Mucosa of gallbladder (tissue), 1 donor: Measurements from ENCODE around the gene PDGFB. TPM values are rescaled to one million over a fixed set of nuclear protein-coding genes. Genes with fewer than 3 reads are reported as not detected.
"Not testable (repeated sequence)": the region's sequence is repeated elsewhere in the genome, so short reads cannot be mapped to it uniquely, and the experiment has no call there.

Source experiments
- DNase-seq: peaks from one replicate; pipeline ENCODE4 v3.0.0-alpha.2; 2020; ENCODE audit warnings: low spot score
- total RNA-seq: library from RNA; stranded (reverse); gene quantifications from one replicate; pipeline ENCODE4 v1.2.1, GENCODE V29; 2021
- donor health status: DM: no; HTN: no; CAD: no.

Gene PDGFB
- total RNA-seq, 1 donor from 2014 or later, result 14.6 TPM

DNA sequence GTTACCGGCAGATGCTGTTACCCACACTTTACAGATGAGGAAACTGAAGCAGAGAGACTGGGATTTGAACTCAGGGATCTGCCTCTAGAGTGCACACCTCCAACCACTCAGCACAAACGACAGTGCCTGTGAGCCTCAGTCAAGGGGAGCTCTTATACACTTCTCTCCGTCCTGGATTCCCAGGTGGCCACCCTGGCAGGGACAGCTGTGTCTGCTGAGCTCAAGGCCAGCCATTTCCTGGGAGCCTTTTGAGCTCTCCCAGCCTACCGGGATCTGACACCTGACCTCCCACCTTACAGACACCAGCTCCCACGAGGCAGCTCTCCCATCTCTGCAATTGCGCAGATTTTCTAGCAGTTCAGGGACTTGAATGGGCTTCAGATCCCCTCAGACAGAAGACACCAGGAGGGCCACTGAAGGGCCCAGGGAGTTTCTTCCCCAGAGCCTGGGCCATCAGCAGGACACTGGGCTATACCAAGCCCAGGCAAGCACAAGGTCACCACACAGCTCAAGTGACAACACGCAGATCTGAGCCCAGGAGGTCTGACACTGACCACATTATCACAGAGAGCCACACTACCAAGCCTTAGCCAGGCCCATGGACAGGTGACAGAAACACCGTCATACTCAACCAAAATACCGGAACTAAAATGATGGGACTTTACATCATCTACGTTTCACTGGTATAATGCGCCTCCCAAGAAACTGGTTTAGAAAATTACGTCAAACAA is 17.1 kb downstream of the PDGFB start:
- no peak for DNase-seq

DNA sequence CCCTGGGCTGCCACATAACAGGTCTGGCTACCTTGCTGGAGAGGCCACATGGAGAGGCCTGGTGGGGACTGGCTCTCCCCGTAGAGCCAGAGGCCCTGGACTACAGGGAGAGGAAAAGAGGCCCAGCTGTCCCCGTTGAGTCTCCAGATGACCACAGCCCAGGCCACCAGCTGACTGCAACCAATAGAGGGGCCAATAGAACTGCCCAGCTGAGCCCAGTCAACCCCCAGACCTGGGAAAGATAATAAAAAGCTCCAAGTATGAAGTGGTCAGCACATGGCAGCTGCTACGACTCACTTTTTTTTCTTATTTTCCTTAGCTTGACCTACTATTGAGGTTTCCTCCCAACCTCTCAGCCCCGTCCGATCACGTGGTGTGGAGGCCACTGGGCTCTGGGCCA is 18.4 kb downstream of the PDGFB start:
- no peak for DNase-seq

DNA sequence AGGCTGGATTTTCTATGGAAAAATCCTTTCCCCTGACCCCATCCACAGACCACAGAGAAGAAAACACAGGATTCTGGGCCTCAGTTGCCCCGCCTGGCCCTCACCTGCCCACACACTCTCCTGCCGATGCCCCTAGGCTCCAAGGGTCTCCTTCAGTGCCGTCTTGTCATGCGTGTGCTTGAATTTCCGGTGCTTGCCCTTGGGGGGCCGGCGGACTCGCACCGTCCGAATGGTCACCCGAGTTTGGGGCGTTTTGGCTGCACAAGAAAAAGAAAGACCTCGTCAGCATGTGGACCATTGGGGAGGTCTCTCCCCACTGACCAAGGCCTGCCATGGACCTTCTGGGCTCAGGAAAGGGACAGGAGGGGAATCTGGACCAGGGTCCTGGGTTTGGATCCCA is 19.2 kb downstream of the PDGFB start:
- DNase-seq, result no peak

DNA sequence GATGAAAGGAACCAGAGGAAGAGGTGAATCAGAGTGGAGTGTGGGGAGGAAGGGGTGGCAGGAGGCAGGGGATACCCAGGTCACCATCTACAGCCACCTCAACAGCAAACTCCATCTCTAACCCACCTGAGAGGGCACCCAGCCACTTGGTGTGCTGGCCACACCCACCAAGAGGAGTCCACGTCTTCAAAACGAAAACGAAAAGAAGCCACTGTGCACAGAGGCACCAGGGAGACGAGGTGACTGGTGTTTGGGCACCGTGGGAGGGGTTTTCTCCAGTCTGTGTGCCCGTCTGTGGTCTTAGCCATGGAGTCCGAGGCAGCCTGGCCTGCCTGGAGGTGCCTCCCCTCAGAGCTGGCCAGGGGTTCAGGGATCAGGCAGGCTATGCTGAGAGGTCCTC is 20.2 kb downstream of the PDGFB start:
- DNase-seq, result no peak

DNA sequence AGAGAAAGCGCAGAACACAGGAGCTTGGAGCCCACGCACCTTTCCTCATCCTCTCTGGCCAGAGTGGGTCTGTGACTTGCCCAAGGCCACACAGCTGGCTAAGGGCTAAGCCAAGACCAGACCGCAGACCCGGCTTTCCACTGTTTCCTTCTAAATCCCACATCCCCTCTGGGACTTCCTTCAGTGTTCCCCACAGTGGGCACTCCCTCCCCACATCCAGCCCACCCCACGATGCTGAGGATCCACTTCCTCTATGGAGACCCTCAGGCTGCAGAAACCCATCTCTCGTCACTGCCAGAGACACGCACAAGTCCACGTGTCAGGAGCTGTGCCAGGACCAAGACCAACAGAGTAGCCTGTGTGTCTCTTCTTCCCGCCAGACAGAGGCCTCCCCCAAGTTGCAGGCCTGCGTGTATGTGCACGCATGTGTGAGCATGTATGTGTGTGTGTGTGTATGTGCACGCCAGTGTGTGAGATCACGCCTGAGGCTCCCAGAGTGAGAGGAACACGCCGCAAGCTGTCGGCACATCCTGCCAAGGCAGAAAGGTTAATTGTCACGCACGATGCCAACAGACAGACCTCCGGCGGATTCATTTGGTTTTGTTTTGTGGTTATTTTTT is 21.6 kb downstream of the PDGFB start:
- no peak for DNase-seq

DNA sequence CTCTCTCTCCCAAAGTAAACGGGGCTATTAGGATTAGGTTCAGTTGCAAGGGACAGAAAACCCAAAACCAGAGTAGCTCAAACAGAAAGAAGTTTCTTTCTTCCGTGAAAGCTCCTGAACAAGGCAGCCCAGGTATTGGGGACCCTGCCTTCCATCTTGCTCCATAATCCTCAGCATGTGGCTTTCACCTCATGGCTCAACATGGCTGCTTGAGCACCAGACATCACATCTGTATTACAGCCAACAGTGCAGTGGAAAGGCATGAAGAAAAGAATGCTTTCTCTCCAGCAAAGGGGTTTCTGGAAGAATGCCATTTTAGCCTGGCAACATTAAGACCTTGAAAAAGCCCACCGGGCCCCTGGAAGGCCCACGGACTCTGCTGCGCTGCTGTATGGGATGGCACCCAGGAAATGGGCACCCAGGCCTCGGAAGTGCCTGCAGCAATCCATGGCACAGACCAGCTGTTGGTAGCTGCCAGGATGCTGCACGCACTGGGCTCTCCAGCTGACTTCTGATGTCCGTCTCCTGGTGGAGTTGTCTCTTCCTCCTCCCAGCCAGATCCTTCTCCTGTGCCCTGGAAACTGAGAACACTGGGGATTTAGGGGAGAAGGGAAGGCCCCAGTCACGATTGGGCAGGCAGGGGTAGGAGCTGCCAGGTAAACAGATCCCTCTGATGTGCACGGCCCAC is 22.6 kb downstream of the PDGFB start:
- no peak for DNase-seq

DNA sequence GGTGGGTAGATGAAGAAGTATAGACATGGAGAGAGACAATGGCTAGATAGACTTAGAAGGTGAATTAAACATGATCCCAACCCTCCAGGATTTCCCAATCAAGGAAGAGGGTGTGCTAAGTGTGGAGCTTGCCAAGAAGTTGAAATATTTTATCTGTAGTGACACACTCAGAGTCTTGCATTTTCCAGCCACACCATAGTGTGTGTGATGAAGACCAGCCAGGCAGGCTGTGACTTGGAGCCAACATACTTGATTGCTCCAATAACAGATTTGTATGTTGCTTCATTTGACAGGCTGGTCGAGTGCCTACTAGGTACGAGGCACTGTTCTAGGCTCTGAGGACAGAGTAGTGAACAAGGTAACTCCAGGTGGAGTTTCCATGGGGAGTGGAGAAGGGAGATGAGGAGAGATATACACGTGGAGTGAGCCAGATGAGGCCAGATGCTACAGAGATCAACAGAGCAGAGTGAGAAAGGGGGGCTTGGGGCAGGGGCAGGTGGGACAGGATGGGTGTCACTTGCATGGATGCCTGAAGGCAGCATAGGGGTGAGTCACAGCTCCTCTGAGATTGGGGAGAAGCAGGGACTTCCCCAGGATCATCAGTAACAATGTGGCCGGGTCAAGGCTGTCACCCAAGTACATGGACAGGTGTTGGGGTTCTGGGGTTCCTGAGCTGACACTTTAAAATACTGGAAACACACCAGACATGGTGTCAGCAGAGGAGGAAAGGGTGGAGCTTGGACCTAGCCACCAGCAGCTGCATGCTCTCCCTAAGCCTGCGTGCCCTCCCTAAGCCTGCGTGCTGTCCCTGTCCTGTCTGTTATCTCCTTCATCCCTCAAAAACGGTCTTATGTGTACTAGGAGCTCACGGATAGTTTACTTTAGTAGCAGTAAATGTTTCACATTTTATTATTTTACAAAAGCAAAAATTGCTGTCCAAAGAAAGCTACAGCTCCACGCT is 23.6 kb downstream of the PDGFB start:
- DNase-seq, result no peak

DNA sequence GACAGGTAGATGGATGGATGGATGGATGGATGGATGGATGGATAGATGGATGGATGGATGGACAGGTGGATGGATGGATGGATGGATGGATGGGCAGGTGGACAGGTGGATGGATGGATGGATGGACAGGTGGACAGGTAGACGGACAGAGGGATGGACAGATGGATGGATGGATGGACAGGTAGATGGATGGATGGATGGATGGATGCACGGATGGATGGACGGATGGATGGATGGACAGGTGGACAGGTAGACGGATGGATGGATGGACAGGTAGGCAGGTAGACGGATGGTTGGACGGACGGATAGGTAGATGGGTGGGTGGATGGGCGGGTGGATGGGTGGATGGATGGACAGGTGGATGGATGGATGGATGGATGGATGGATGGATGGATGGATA is 24.3 kb downstream of the PDGFB start:
- no peak for DNase-seq

DNA sequence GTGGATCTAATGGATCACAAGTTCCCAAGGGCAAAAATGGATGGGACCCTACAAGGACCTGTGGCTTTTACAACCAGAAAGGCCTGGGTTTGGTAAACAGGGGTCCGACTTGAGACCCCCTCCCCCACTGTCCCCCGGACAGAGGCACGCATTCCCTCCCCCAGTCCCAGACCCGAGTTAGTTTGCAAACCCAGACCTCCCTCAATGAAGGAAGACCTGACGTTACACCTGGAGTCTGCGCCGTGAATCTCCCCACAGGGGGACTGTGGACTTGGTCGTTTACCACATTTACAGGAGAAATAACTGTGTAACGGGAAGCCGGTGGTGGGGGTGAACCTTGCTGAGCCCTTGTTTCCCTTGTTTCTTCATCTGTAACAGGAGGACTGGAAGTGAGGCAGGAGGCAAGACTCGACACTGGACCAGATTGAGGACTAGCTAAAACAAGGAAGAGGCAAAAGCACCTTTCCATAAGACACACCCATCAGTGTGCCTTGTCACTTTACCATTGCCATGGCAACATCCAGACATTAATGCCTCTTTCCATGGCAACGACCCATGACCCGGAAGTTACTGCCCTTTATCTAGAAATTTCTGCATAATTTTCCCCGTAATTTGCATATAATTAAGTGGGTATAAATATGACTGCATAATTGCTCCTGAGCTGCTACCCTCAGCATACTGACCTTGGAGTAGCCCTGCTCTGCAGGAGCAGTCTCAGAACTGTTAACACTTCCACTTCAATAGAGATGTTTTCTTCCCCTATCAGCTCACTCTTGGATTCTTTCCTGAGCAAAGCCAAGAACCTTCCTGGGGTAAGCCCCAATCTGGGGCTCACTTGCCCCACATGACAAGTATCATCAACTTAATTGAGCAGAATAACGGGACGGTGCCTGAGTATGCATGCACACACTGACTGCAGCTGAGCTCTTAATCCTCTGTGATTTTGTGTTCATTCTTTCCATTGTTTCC is 25.4 kb downstream of the PDGFB start:
- no peak for DNase-seq

DNA sequence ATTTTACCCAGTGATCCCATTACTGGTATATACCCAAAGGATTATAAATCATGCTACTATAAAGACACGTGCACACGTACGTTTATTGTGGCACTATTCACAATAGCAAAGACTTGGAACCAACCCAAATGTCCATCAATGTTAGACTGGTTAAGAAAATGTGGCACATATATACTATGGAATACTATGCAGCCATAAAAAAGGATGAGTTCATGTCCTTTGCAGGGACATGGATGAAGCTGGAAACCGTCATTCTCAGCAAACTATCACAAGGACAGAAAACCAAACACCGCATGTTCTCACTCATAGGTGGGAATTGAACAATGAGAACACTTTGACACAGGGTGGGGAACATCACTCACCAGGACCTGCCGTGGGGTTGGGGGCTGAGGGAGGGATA is 26.4 kb downstream of the PDGFB start:
- not testable (repeated sequence) for DNase-seq

DNA sequence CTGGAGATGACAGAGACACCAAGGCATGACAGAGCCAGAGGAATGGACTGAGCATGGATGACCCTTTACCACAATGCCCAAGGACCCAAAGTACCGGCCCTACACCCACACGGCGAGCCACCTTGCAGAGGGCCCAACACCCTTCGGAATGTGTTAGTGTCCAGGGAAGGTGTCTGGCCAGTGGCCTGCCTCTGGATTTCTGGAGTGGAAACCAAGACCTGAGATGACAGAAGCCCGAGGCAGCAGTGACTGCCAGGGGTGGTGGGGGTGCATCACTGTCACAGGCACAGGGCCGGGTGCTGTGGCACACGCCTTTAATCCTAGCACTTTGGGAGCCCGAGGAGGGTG is 28.7 kb downstream of the PDGFB start:
- DNase-seq, result no peak

DNA sequence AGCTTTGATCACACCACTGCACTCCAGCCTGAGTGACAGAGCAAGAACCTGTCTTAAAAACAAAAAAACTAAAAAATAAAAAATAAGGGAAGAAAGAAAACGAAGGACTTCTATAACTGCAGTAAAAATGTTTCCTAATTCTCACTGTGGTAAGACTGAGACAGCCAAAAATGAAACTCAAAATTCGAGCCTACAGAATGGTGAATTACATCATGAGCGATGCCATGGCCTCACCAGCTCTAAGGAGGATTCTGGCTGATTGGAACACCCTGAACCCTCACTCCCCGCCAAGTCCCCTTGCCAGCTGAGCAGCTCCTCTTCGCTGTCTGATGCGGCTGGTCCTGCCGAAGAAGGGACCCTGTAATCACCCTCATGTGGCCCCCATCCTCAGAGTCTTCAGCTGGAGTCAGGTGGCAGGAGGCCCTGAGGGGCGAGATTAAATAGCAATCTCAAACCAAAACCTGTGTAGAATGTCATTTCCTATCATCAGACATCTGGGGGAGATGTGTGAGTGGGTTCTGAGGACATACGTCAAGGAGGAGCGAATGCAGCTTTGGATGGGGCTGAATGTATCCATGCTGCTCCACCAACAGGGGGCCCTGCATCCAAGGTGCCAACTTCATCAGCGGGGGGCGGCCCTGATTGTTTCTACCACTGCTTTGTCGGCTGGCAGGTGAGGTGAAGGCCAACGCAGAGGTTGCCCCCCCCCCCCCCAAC is 29.2 kb downstream of the PDGFB start:
- DNase-seq, result no peak

DNA sequence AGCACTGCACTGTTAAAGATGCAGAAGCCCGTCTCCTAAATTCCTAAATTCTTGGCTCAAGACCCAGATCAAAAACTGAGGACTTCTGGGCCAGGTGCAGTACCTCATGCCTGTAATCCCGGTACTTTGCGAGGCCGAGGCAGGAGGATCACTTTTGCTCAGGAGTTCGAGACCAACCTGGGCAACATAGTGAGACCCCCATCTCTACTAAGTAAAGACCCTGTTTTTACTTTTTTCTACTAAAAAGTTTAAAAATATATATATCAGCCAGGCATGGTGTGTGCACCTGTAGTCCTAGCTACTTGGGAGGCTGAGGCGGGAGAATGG is 29.7 kb downstream of the PDGFB start:
- DNase-seq, result no peak

DNA sequence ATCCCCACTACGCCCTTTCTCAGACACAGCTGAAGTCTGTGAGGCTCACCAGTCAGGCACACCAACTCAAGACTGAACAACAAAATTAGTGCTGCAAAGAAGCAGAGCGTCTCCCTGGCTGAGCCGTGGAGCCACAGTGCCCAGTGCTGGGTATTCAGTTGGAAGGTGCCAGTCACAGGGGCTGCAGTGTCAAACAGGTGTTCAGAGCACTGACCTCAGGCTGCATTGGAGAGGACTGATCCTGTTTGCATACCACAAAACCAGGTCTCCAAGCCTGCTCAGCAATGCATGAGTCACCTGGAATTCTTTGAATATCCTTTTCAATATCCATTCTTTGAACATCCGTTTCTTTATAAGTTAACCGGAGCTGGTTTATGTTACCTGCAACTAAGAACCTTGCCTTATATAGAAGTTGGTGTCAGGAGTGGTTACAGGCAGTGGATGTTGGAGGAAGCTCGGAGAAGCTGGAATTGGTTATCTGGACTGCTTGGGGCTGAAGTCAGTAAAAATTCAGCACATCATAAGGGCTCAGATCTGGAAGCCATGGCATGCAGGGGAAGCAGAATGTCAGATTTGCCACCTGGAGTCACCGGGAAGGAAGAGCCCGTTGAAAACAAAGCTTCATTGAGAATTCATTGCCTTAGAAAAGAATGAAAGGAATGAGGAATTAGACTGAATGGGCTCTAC is 30.3 kb downstream of the PDGFB start:
- no peak for DNase-seq

DNA sequence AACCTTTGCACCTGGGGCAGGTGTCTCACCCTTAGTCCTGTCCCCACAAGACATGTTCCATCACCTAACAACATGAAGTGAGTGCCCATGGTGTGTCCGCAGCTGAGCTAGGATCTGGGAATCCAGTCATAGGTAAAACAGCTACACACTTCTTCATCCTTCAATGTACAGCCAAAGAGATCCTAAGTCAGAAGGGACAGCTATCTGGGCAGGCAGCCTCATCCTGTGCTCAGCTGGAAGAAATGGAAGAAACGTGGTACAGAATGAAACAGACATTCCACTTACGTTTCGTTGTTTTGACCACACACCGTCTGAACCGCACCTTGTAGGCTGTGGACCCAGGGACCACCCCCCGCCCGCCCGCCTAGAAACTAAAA is 30.8 kb downstream of the PDGFB start:
- DNase-seq, result no peak

DNA sequence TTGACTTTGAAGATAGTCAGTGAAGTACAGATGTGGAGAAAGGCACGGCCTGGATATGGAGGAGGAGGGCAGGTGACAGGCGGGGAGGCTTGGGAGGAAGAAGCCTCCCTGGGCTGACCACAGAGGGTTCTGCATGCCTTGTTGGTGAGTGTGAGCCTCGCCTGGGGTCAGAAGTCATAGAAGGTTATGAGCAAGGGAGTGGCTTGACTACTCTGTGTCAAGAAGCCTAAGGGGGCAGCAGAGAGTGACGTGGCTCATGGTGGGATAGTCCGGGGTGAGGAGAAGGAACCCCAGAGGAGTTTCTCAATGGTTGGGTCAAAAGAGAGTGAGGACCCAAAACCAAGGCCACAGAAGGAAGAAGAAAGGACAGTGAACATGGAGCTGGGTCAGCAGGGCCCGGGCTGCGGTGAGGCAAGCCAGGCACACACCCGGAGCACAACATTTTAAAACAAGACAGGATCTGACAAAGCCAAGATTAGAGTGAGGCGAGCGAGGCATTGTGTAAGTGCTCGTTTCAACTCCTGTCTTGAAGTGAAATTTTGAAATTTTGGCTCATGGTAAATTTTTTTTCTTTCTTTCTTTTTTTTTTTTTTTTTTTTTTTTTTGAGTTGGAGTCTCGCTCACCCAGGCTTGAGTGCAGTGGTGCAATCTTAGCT is 31.9 kb downstream of the PDGFB start:
- DNase-seq, result no peak

DNA sequence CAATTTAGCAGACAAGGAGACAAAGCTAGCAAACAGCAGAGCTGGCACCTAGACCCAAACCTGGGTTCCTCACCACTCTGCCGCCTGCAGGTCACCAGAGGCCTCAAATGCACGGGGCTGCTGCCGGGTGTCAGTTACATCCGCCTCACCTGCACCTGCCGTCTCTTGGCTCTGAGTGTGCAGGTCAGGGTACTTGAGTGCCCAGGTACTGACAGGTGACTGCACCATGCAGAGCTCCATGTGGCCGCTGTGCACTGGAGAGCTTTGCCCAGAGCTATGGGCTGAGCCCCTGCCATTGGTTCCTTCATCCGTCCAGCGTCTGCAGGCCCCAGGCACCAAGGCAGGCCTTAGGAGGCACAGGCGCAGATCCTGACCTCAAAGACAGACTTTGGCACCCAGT is 35.0 kb downstream of the PDGFB start:
- no peak for DNase-seq

DNA sequence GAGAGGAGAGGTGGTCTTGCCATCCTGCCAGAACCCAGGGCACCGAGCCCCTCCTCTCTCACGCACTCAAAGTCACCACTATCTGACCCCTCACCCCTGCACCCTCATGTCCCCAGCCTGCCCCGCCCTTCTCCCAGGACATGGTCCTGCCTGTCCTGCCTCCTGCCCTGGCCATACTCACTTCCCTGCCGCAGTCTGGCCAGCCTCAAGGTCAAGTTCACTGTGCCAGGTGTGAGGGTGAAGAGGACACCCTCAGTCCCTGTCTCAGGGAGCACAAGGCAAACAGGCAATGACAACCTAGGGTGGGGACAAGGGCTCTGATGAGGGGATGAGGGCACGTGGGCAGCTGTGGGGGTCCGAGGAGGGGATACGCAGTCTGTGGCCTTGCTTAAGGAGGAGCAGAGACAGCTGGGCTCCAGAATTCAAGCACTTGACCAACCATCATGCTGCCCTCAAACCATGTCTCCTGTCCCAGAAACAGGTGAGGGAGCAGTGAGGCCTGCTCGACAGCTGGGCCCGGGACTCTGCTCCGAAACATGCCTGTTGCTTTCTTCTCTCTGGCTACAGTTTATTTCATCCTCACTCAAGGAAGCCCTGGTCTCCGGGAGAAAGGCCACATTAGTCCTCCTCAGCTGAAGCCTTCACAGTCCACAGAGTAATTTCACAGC is 36.6 kb downstream of the PDGFB start:
- DNase-seq, result no peak
